Measurements from ENCODE around the gene SMNDC1.

Gene SMNDC1

GRCh38 chr10:110312206-110312605 is 7.5 kb upstream of the SMNDC1 start:
- H3K4me1 Mint-ChIP-seq = peaks cover 26% of the 10 kb centered on the region
- H3K27ac Mint-ChIP-seq = no peak overlapping the region
- no peaks in the 10 kb centered on the region for H3K27me3 Mint-ChIP-seq
- no peak for DNase-seq
- H3K9me3 Mint-ChIP-seq = no peaks in the 10 kb centered on the region
- ATAC-seq = no peak
- H3K4me3 Mint-ChIP-seq = no peak overlapping the region

- ATAC-seq (peak; percentile 50), DNase-seq (no peak)
- Mint-ChIP-seq H3K4me1 (peaks cover 26% of the 10 kb centered on the region), H3K9me3 (no peaks in the 10 kb centered on the region), H3K27me3 (no peaks in the 10 kb centered on the region), H3K4me3 (no peak overlapping the region), H3K27ac (peak overlapping the region in 1 of 2 donors; percentile 30)
These were observed 6.7 kb upstream of the SMNDC1 start for GRCh38 chr10:110311357-110311949.

GRCh38 chr10:110310741-110311140 is 6.0 kb upstream of the SMNDC1 start:
- no peak for ATAC-seq
- H3K4me3 Mint-ChIP-seq = peak overlapping the region in 1 of 2 donors; percentile 3

GRCh38 chr10:110307805-110308204 is 3.1 kb upstream of the SMNDC1 start:
- Mint-ChIP-seq H3K27me3 (no peaks in the 10 kb centered on the region), H3K4me1 (peaks cover 41% of the 10 kb centered on the region), H3K27ac (no peak overlapping the region), H3K4me3 (no peak overlapping the region), H3K9me3 (no peaks in the 10 kb centered on the region)
- ATAC-seq = no peak
- DNase-seq = no peak

More at GRCh38 chr10:110310741-110311140, 6.0 kb upstream of the SMNDC1 start:
- Mint-ChIP-seq H3K27ac (no peak overlapping the region), H3K4me1 (peaks cover 26% of the 10 kb centered on the region), H3K27me3 (no peaks in the 10 kb centered on the region), H3K9me3 (no peaks in the 10 kb centered on the region)
- no peak for DNase-seq

GRCh38 chr10:110306452-110306768 is 1.7 kb upstream of the SMNDC1 start:
- Mint-ChIP-seq H3K27me3 (no peaks in the 10 kb centered on the region), H3K4me3 (peak overlapping the region in 1 of 2 donors; percentile 59), H3K4me1 (peaks cover 45% of the 10 kb centered on the region), H3K9me3 (no peaks in the 10 kb centered on the region), H3K27ac (peak overlapping the region in 1 of 2 donors; percentile 97)
- no peak for ATAC-seq
- no peak for DNase-seq

DNA sequence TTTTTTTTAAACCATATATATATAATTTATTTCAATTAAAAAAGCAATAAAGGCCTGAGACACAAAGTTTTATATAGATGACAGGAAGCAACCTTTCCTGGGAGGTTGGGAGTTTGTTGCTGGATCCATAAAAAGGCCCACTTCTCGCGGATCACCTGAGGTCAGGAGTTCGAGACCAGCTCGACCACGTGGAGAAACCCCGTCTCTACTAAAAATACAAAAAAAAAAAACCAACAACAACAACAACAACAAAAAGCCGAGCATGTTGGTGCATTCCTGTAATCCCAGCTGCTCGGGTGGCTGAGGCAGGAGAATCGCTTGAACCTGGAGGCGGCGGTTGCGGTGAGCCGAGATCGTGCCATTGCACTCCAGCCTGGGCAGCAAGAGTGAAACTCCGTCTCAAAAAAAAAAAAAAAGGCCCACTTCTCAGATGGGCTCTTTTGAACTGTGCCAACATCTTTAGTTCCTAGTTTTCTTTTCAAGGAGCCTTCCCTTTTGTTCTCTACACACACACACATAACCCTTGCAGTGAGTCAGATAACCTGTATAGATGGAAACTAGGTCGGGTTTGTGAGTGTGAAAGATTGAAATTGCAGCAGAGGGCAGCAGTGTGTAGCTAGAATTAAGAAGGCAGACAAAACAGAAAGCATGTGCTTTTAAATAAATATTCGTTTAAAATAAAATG is 1.2 kb upstream of the SMNDC1 start:
- Mint-ChIP-seq H3K9me3 (no peaks in the 10 kb centered on the region), H3K4me1 (peaks cover 44% of the 10 kb centered on the region), H3K27ac (peak overlapping the region; percentile 27 to 97), H3K4me3 (peak overlapping the region; percentile 92 to 98), H3K27me3 (no peaks in the 10 kb centered on the region)
- ATAC-seq (peak; percentile 75), DNase-seq (peak; percentile 47 to 67)

DNA sequence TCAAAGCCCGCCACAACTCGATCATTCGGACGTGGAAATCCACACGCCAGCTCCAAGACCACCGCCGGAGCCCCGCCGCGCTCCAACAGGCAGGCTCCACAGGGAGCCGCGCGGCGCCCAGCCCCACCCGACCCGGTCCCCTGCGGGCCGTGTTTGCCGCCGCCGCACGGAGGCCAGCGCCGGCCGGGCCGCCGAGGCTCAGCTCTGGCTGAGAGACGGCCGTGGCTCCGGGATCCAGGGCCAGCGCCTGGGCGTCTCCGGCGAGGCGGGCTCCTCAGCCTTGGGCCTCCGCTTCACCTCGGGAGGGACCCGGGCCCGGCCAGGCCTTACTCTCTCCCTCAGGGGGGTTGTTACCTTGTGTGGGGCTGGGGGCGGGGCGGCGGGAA is 333 bp downstream of the SMNDC1 start:
- Mint-ChIP-seq H3K9me3 (no peaks in the 10 kb centered on the region), H3K4me1 (peaks cover 37% of the 10 kb centered on the region), H3K27ac (peak overlapping the region; percentile 97 to 98), H3K27me3 (no peaks in the 10 kb centered on the region), H3K4me3 (peak overlapping the region; percentile 92 to 98)
- DNase-seq = no peak
- peak; percentile 77 for ATAC-seq

DNA sequence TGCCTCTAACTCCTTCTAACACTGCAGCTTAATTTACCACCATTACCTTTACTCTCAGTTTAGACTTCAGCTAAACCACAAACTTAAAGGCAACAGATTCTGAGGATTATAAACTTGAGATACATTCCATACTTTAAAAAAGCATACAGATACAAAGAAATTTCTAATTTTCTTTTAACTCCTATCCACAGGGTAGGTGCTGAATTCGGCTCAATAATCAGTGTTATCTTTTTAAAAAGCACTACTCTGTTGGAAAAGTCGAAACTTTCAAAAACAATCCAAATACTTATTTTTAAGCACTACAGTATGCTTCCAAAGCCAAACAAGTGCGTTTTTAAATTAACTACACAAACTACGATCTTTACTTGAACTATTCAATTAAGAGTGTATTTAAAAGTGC is 1.0 kb downstream of the SMNDC1 start:
- H3K4me1 Mint-ChIP-seq = peaks cover 37% of the 10 kb centered on the region
- H3K27me3 Mint-ChIP-seq = no peaks in the 10 kb centered on the region
- DNase-seq (no peak), ATAC-seq (no peak)
- H3K4me3 Mint-ChIP-seq = peak overlapping the region; percentile 92 to 98
- peak overlapping the region; percentile 91 to 95 for H3K27ac Mint-ChIP-seq
- no peaks in the 10 kb centered on the region for H3K9me3 Mint-ChIP-seq

- Mint-ChIP-seq H3K4me1 (peaks cover 37% of the 10 kb centered on the region), H3K27ac (no peak overlapping the region), H3K27me3 (no peaks in the 10 kb centered on the region), H3K9me3 (no peaks in the 10 kb centered on the region), H3K4me3 (no peak overlapping the region)
- ATAC-seq = no peak
- no peak for DNase-seq
These were observed 4.2 kb downstream of the SMNDC1 start for GRCh38 chr10:110300486-110300986.

GRCh38 chr10:110296966-110297365 is 7.8 kb downstream of the SMNDC1 start:
- DNase-seq = no peak
- no peak for ATAC-seq
- Mint-ChIP-seq H3K27me3 (no peaks in the 10 kb centered on the region), H3K27ac (no peak overlapping the region), H3K4me3 (no peak overlapping the region), H3K4me1 (peaks cover 17% of the 10 kb centered on the region), H3K9me3 (no peaks in the 10 kb centered on the region)

GRCh38 chr10:110286841-110287240 is 17.9 kb downstream of the SMNDC1 start:
- H3K27ac Mint-ChIP-seq = no peak overlapping the region
- H3K4me3 Mint-ChIP-seq = no peak overlapping the region
- DNase-seq (no peak), ATAC-seq (no peak)
- no peaks in the 10 kb centered on the region for H3K4me1 Mint-ChIP-seq
- H3K9me3 Mint-ChIP-seq = no peaks in the 10 kb centered on the region
- H3K27me3 Mint-ChIP-seq = no peaks in the 10 kb centered on the region

DNA sequence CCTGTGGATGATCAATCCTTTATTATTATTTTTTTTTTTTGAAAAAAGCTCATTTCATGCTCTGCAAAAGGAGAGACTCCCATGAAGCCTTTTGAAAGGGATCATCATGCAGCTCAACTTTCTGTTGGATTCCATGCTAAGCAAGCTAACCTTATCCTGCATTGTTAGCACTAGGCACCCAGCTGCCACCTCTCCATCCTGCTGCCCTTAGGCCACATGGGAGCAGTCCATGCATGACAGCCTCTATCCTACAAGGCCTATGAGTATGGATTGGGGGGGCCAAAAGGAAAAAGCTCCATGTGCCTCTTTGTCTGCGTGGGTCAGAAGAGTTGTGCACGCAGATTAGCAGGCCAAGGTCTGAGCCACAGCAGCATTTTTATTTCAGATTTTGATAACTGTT is 19.2 kb downstream of the SMNDC1 start:
- ATAC-seq (no peak), DNase-seq (no peak)
- H3K27ac Mint-ChIP-seq = no peak overlapping the region
- no peaks in the 10 kb centered on the region for H3K9me3 Mint-ChIP-seq
- no peaks in the 10 kb centered on the region for H3K4me1 Mint-ChIP-seq
- no peaks in the 10 kb centered on the region for H3K27me3 Mint-ChIP-seq
- H3K4me3 Mint-ChIP-seq = no peak overlapping the region

GRCh38 chr10:110284262-110284661 is 20.5 kb downstream of the SMNDC1 start:
- ATAC-seq = no peak
- no peak for DNase-seq
- H3K4me3 Mint-ChIP-seq = no peak overlapping the region
- H3K9me3 Mint-ChIP-seq = no peaks in the 10 kb centered on the region
- H3K27me3 Mint-ChIP-seq = no peaks in the 10 kb centered on the region
- no peak overlapping the region for H3K27ac Mint-ChIP-seq
- peaks cover under 1% of the 10 kb centered on the region for H3K4me1 Mint-ChIP-seq

GRCh38 chr10:110279407-110279986 is 25.2 kb downstream of the SMNDC1 start:
- ATAC-seq (no peak), DNase-seq (peak in 1 of 2 donors; percentile 21)
- Mint-ChIP-seq H3K4me1 (peaks cover 21% of the 10 kb centered on the region), H3K9me3 (no peaks in the 10 kb centered on the region), H3K27ac (no peak overlapping the region), H3K4me3 (no peak overlapping the region), H3K27me3 (peaks cover 13% of the 10 kb centered on the region)

- Mint-ChIP-seq H3K9me3 (no peaks in the 10 kb centered on the region), H3K4me3 (no peak overlapping the region), H3K4me1 (peaks cover 28% of the 10 kb centered on the region), H3K27ac (no peak overlapping the region), H3K27me3 (peaks cover 13% of the 10 kb centered on the region)
- no peak for ATAC-seq
- no peak for DNase-seq
These were observed 25.9 kb downstream of the SMNDC1 start for GRCh38 chr10:110278562-110279406.

All from stimulated activated naive CD8-positive, alpha-beta T cell treated with anti-CD3 and anti-CD28 coated beads, Interleukin-15, amount 100 ng/mL, for 72 hours (primary cell).